ENCODE results near the gene TMEM115. TPM values are rescaled to one million over a fixed set of nuclear protein-coding genes. Genes with fewer than 3 reads are reported as not detected.

TMEM115 gene
- total RNA-seq, 1 experiment from 2014 or later: 24.1 TPM

- DNase-seq: no peak
- no peaks in the 10 kb centered on the region; the same call in 1 of the 2 replicates for H3K36me3 ChIP-seq
- H3K9me3 ChIP-seq: no peaks in the 10 kb centered on the region
- H3K4me3 ChIP-seq: no peak overlapping the region
- H3K27me3 ChIP-seq: no peaks in the 10 kb centered on the region
These were observed 16.3 kb downstream of the TMEM115 start for GRCh38 chr3:50342813-50343633.

DNA sequence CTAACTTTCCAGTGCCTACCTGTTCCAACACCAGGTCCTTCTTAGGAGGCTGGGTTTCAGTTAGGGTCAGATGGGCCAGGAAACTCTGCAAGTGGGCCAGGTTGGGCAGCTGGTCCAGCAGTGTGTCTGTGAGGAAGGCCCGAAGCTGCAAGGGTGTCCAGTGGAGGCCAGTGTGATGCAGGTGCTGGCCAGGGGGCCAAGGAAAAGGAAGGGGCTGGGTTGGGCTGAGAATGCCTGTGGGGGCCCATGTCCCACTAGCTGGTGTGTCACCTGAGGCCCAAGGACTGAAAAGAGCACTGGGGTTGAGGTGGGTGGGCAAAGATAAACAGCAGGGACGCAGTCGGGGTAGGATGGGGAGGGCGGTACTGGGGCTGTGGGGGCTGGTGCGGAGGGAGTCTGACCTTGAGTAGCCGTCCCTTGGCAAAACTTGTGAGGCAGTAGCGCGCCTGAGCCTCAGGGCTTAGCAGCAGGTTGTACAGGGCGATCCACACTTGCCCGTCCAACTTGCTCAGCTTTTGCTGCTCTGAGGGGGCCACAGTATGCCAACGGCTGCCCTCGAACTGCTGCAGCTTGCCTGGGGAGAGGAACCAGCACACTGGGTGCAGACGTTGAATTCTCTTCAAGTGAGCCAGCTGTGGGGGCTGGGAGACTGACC is 17.2 kb downstream of the TMEM115 start:
- no peak for DNase-seq
- no peaks in the 10 kb centered on the region for H3K9me3 ChIP-seq

GRCh38 chr3:50341537-50341936 is 17.8 kb downstream of the TMEM115 start:
- Histone ChIP-seq H3K27me3 (no peaks in the 10 kb centered on the region), H3K36me3 (peaks cover 5% of the 10 kb centered on the region), H3K9me3 (no peaks in the 10 kb centered on the region), H3K4me3 (no peak overlapping the region)
- no peak for DNase-seq

More for the DNA sequence above, 17.2 kb downstream of the TMEM115 start:
- Histone ChIP-seq H3K36me3 (0 out of 2 replicates have a peak, but pooled peaks cover 2% of the 10 kb centered on the region), H3K27me3 (no peaks in the 10 kb centered on the region), H3K4me3 (no peak overlapping the region)

DNA sequence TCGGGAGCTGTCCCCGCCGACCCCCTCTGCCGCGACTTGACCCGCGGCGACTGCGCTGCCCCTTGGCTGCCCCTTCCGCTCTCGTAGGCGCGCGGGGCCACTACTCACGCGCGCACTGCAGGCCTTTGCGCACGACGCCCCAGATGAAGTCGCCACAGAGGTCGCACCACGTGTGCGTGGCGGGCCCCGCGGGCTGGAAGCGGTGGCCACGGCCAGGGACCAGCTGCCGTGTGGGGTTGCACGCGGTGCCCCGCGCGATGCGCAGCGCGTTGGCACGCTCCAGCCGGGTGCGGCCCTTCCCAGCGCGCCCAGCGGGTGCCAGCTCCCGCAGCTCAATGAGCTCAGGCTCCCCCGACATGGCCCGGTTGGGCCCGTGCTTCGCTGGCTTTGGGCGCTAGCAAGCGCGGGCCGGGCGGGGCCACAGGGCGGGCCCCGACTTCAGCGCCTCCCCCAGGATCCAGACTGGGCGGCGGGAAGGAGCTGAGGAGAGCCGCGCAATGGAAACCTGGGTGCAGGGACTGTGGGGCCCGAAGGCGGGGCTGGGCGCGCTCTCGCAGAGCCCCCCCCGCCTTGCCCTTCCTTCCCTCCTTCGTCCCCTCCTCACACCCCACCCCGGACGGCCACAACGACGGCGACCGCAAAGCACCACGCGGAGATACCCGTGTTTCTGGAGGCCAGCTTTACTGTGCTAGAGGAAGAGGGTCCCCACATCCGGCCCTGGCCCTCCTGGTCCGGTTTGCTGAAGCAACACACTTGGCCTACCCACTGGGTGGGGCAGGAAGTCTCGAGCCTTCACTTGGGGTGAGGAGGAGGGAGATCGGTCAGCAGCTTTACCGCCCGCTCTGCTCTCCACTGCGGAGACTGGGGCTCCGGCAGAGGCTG is 18.6 kb downstream of the TMEM115 start, which contains the start of gene RASSF1:
TSS of gene RASSF1 (minus strand) at position 389 of the 882 bp plus-strand sequence. CDS start at position 358, 31 bp downstream.
- peak within 1 kb of the TSS; percentile 50 for H3K4me3 ChIP-seq
- peak; percentile 78 for DNase-seq
- peaks cover 13% of the 10 kb centered on the region for H3K36me3 ChIP-seq
- H3K9me3 ChIP-seq: no peaks in the 10 kb centered on the region
- H3K27me3 ChIP-seq: no peaks in the 10 kb centered on the region

DNA sequence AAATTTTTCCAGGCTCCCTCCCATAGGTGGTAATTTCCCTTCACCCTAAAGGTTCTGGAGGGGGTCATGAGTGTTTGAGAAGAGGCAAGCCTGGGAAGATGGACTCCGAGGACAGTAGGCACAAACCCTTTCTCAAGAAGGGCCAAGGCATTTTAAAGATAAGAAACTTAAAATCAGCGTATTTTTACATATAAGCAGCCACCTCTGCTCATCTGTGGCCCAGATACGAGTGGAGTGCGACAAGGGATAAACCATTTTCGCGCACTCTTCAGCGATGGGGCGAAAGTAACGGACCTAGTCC is 19.2 kb downstream of the TMEM115 start:
- peak overlapping the region; percentile 50 for H3K4me3 ChIP-seq
- no peaks in the 10 kb centered on the region for H3K9me3 ChIP-seq
- H3K36me3 ChIP-seq: peaks cover 15% of the 10 kb centered on the region
- H3K27me3 ChIP-seq: no peaks in the 10 kb centered on the region
- no peak for DNase-seq

GRCh38 chr3:50339485-50340146 is 19.7 kb downstream of the TMEM115 start:
- Histone ChIP-seq H3K4me3 (peak overlapping the region; percentile 50), H3K27me3 (no peaks in the 10 kb centered on the region), H3K9me3 (no peaks in the 10 kb centered on the region), H3K36me3 (peaks cover 15% of the 10 kb centered on the region)
- DNase-seq: no peak

GRCh38 chr3:50338965-50339364 is 20.4 kb downstream of the TMEM115 start:
- H3K9me3 ChIP-seq: no peaks in the 10 kb centered on the region
- peaks cover 22% of the 10 kb centered on the region for H3K36me3 ChIP-seq
- H3K4me3 ChIP-seq: no peak overlapping the region
- H3K27me3 ChIP-seq: no peaks in the 10 kb centered on the region
- DNase-seq: no peak

GRCh38 chr3:50337175-50337861 is 22.0 kb downstream of the TMEM115 start:
- no peaks in the 10 kb centered on the region for H3K27me3 ChIP-seq
- H3K36me3 ChIP-seq: peaks cover 24% of the 10 kb centered on the region
- DNase-seq: peak; percentile 98
- H3K9me3 ChIP-seq: no peaks in the 10 kb centered on the region
- peak overlapping the region; percentile 87 for H3K4me3 ChIP-seq

DNA sequence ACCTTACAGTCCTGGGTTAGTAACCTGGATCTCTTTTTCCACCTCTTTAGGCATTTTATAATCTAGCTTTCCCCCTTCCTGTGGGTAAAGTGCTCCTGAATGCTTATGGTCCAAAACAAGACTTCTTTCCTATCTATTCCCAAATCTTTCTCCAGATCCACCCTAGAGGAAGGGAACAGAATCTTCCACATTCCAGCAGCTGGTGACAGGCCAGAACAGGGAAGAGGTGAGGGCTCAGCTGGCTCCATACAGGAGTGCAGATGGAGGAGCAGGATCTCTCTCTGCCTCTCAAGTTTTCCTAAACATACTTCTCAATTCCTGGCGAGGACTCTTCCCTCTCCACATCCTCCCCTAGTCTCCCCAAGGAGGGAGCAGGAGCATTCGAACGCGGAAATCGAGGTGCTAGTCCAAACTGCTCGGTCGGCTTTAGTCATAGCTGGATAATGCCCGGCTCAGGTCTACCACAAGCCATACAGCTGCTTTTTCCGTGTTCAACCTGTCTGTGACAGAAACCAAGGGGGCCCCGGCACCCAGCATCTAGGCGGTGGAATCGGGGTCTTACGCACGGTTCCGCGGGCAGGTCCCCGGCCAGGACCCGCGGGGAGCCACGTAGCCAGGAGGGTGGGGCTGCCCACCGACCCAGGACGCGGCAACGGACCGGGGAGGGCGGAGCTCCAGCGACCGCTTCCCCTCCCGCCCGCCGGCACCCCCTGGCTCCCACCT is 22.7 kb downstream of the TMEM115 start:
- Histone ChIP-seq H3K4me3 (peak overlapping the region; percentile 87), H3K27me3 (no peaks in the 10 kb centered on the region), H3K9me3 (no peaks in the 10 kb centered on the region), H3K36me3 (peaks cover 28% of the 10 kb centered on the region)
- no peak for DNase-seq

DNA sequence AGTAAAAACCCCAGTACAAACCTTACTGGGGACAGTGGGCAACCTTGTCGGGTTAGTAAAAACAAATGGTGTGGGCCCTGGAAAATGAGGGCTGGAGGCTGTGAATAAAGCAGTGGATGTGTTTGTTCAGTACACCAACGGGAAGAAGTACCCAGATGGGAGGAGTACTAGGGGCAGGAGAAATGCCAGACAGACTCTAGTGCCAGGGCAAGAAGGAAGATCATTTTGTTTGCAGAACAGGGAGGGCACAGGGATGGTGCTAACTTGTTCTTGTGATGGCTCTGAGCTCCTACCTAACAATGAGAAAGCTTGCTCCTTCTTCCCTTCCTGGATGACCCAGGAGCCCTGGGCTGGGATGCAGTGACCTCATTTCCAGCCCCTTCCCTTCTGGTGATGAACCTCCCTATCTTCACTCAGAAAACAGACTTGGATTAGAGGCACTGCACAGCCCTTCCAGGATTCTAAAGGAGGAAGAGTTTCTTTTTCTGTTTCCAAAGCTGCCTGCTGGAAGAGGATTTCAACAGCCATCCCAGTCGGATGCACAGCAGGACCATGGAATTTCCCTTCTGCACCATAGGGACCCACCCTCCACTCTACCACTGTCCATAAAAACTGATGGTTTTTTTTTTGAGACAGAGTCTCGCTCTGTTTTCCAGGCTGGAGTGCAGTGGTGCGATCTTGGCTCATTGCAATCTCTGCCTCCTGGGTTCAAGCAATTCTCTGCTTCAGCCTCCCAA is 24.8 kb downstream of the TMEM115 start:
- Histone ChIP-seq H3K36me3 (peaks cover 40% of the 10 kb centered on the region), H3K27me3 (no peaks in the 10 kb centered on the region), H3K4me3 (no peak overlapping the region), H3K9me3 (no peaks in the 10 kb centered on the region)
- DNase-seq: no peak

DNA sequence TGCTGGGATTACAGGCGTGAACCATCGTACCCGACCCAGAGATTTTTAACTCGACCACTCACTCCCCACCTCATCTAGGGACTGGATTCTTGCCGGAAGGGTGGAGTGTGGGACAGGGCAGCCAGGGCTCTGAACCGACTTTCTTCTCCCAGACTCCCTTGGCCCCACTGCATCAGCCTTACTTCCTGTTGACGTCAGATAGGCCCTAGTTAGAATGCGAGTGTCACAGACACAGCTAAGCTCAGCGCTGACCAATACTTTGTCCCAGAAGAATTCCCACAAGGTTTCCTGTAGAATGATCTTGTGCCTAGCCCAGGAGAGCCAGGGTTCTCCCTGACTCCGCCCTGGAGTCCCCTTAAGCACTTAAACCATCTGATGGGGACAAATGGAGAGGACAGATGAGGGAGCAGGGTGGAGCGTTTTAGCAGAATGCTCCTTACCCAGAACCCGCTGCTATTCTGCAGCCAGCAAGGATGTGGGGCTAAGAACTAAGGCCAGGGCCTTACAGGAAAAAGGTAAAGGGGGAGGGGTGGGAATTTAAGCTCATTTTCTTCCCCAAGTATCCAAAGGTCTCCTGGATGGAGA is 25.5 kb downstream of the TMEM115 start:
- Histone ChIP-seq H3K4me3 (no peak overlapping the region), H3K36me3 (peaks cover 40% of the 10 kb centered on the region), H3K9me3 (no peaks in the 10 kb centered on the region), H3K27me3 (no peaks in the 10 kb centered on the region)
- no peak for DNase-seq

GRCh38 chr3:50331364-50331907 is 27.9 kb downstream of the TMEM115 start:
- H3K4me3 ChIP-seq: no peak overlapping the region
- DNase-seq: no peak
- H3K9me3 ChIP-seq: no peaks in the 10 kb centered on the region
- no peaks in the 10 kb centered on the region for H3K27me3 ChIP-seq
- H3K36me3 ChIP-seq: peaks cover 35% of the 10 kb centered on the region

GRCh38 chr3:50330330-50330729 is 29.0 kb downstream of the TMEM115 start:
- H3K27me3 ChIP-seq: no peaks in the 10 kb centered on the region
- peaks cover 26% of the 10 kb centered on the region for H3K36me3 ChIP-seq
- no peak overlapping the region for H3K4me3 ChIP-seq
- DNase-seq: no peak
- H3K9me3 ChIP-seq: no peaks in the 10 kb centered on the region

DNA sequence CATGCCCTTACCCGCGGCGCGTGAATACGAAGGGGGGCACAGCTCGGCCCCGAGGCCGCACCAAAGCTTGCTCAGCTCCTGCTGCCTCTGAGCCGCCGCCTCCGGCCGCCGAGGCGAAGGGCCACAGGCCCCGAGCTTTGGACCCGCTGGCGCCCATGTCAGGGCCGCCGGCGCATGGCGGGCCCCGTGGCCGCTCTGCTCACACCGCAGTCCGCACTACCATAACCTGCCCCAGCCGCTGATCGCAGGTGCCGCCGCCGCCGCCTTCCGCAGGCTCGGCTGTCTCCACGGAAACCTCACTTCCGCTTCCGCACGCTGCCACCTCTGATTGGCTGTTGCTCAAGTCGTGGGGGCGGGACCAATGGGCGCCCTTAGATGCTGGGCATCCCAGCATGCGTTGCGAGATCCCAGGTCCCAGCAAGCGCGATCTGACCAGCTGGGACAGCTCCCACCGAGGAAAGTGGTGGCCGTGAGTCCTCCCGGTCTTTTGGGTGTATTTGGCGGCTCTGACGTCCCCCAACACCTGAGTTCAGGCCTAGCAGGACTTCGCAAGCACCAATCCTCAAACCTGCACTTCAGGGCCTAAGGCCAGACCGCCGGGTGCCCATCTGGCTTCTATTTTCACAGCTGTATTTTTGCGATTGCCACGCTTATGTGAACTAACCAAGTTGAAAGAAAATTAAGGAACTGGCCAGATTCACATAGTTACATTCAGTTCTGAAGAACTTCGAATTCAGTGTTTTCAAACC is 31.2 kb downstream of the TMEM115 start, which contains the start of gene TUSC2:
TSS of gene TUSC2 (minus strand) at position 281 of the 749 bp plus-strand sequence. CDS start at position 157, 124 bp downstream.
- peak; percentile 89 for DNase-seq
- peak within 1 kb of the TSS; percentile 83 for H3K4me3 ChIP-seq
- H3K9me3 ChIP-seq: no peaks in the 10 kb centered on the region
- H3K36me3 ChIP-seq: peaks cover 17% of the 10 kb centered on the region
- no peaks in the 10 kb centered on the region for H3K27me3 ChIP-seq

Data from MG63 (cell line).